Measurements from ENCODE around the gene FRAT1. TPM values are rescaled to one million over a fixed set of nuclear protein-coding genes. Genes with fewer than 3 reads are reported as not detected.
A peak's percentile ranks its signal among the peaks of the same experiment; 100 is the strongest.

Gene FRAT1
- total RNA-seq, 1 experiment from 2014 or later = 2.3 TPM

- no peaks in the 10 kb centered on the region for H3K9me3 Mint-ChIP-seq (ENCODE audit: unreplicated experiment)
- no peaks in the 10 kb centered on the region for H3K9me3 ChIP-seq
- ChIA-PET POLR2A (interaction anchor here (0.6 to 0.7 kb wide), 2 partner anchors 8 to 73 kb away, joined by 3 read pairs; partner anchors contain the start of gene FRAT1), CTCF (interaction anchor here (1.0 kb wide), 1 partner anchor 48 kb away, joined by 5 read pairs; no protein-coding TSS in a partner anchor)
- peak; percentile 43 to 54 for DNase-seq
- H3K4me3 ChIP-seq (ENCODE audit: low read depth, low read length) = no peak overlapping the region
- TF ChIP-seq CTCF (IDR thresholded peaks at IDR 0.05; ENCODE audit: insufficient read depth in 1 of 2, low read depth in 1 of 2, low read length in 1 of 2, severe bottlenecking in 1 of 2, unreplicated experiment in 1 of 2) = no peak
- H3K4me1 ChIP-seq = peaks cover 26% of the 10 kb centered on the region
- no TSS peak for BruUV-seq (replicated peaks)
- peak overlapping the region; percentile 17 for H3K27ac Mint-ChIP-seq (ENCODE audit: unreplicated experiment)
- intact Hi-C loops (cut with micrococcal nuclease; ENCODE audit: unreplicated experiment) = loop anchor here (2.0 kb wide), 1 partner anchor 35 kb away; the partner anchor contains the start of gene ARHGAP19
- H3K4me3 Mint-ChIP-seq (ENCODE audit: unreplicated experiment) = no peak overlapping the region
- H3K27me3 Mint-ChIP-seq (ENCODE audit: insufficient read depth, unreplicated experiment) = no peaks in the 10 kb centered on the region
- H3K27me3 ChIP-seq (replicated peaks; ENCODE audit: control insufficient read depth, insufficient read depth, low read length) = no peaks in the 10 kb centered on the region
- peaks cover 1% of the 10 kb centered on the region; the same call in 1 of the 2 replicates for H3K36me3 ChIP-seq (ENCODE audit: control insufficient read depth, insufficient read depth, low read length)
- peaks cover 28% of the 10 kb centered on the region for H3K4me1 Mint-ChIP-seq (ENCODE audit: low read depth, unreplicated experiment)
- peaks cover 6% of the 10 kb centered on the region for H3K36me3 Mint-ChIP-seq (ENCODE audit: insufficient read depth, unreplicated experiment)
Measured at GRCh38 chr10:97327348-97328294, 8.6 kb downstream of the FRAT1 start.

- peaks cover 1% of the 10 kb centered on the region; the same call in 1 of the 2 replicates for H3K36me3 ChIP-seq (ENCODE audit: control insufficient read depth, insufficient read depth, low read length)
- peaks cover 6% of the 10 kb centered on the region for H3K36me3 Mint-ChIP-seq (ENCODE audit: insufficient read depth, unreplicated experiment)
- H3K27ac Mint-ChIP-seq (ENCODE audit: unreplicated experiment) = peak overlapping the region; percentile 17
- BruUV-seq (replicated peaks) = no TSS peak
- H3K4me3 Mint-ChIP-seq (ENCODE audit: unreplicated experiment) = no peak overlapping the region
- no peak overlapping the region for H3K4me3 ChIP-seq (ENCODE audit: low read depth, low read length)
- intact Hi-C loops (cut with micrococcal nuclease; ENCODE audit: unreplicated experiment) = loop anchor here (2.0 kb wide), 1 partner anchor 36 kb away; the partner anchor contains the start of gene ARHGAP19
- DNase-seq = no peak
- H3K4me1 ChIP-seq = peaks cover 33% of the 10 kb centered on the region
- no peaks in the 10 kb centered on the region for H3K27me3 ChIP-seq (replicated peaks; ENCODE audit: control insufficient read depth, insufficient read depth, low read length)
- no peaks in the 10 kb centered on the region for H3K9me3 Mint-ChIP-seq (ENCODE audit: unreplicated experiment)
- no peaks in the 10 kb centered on the region for H3K27me3 Mint-ChIP-seq (ENCODE audit: insufficient read depth, unreplicated experiment)
- no peaks in the 10 kb centered on the region for H3K9me3 ChIP-seq
- CTCF ChIA-PET = no interaction called here
- TF ChIP-seq CTCF (IDR thresholded peaks at IDR 0.05; ENCODE audit: insufficient read depth in 1 of 2, low read depth in 1 of 2, low read length in 1 of 2, severe bottlenecking in 1 of 2, unreplicated experiment in 1 of 2) = no peak
- H3K4me1 Mint-ChIP-seq (ENCODE audit: low read depth, unreplicated experiment) = peaks cover 38% of the 10 kb centered on the region
- POLR2A ChIA-PET = no interaction called here
Measured at GRCh38 chr10:97328646-97329453, 9.8 kb downstream of the FRAT1 start.

GRCh38 chr10:97329766-97330165 is 10.7 kb downstream of the FRAT1 start:
- ChIA-PET CTCF (no interaction called here), POLR2A (interaction anchor here (1.2 kb wide), 1 partner anchor 71 kb away, joined by 8 read pairs; the partner anchor contains the start of gene RRP12)
- no peaks in the 10 kb centered on the region for H3K27me3 ChIP-seq (replicated peaks; ENCODE audit: control insufficient read depth, insufficient read depth, low read length)
- Mint-ChIP-seq H3K9me3 (ENCODE audit: unreplicated experiment) (no peaks in the 10 kb centered on the region), H3K27ac (ENCODE audit: unreplicated experiment) (no peak overlapping the region), H3K27me3 (ENCODE audit: insufficient read depth, unreplicated experiment) (no peaks in the 10 kb centered on the region), H3K4me1 (ENCODE audit: low read depth, unreplicated experiment) (peaks cover 38% of the 10 kb centered on the region), H3K36me3 (ENCODE audit: insufficient read depth, unreplicated experiment) (peaks cover 6% of the 10 kb centered on the region), H3K4me3 (ENCODE audit: unreplicated experiment) (no peak overlapping the region)
- peaks cover 1% of the 10 kb centered on the region; the same call in 1 of the 2 replicates for H3K36me3 ChIP-seq (ENCODE audit: control insufficient read depth, insufficient read depth, low read length)
- H3K4me3 ChIP-seq (ENCODE audit: low read depth, low read length) = no peak overlapping the region
- peaks cover 33% of the 10 kb centered on the region for H3K4me1 ChIP-seq
- no peak for DNase-seq
- BruUV-seq (replicated peaks) = no TSS peak
- no peaks in the 10 kb centered on the region for H3K9me3 ChIP-seq
- intact Hi-C loops (cut with micrococcal nuclease; ENCODE audit: unreplicated experiment) = loop anchor here (2.0 to 5.0 kb wide), 2 partner anchors 37 to 168 kb away; partner anchors contain the start of genes ARHGAP19, MMS19 and UBTD1
- no peak for TF ChIP-seq CTCF (IDR thresholded peaks at IDR 0.05; ENCODE audit: insufficient read depth in 1 of 2, low read depth in 1 of 2, low read length in 1 of 2, severe bottlenecking in 1 of 2, unreplicated experiment in 1 of 2)

Data from Caco-2 (cell line).